ENCODE measurements around the gene PLS3.
A peak's percentile ranks its signal among the peaks of the same experiment; 100 is the strongest.
"Not testable (repeated sequence)": the region's sequence is repeated elsewhere in the genome, so short reads cannot be mapped to it uniquely, and the experiment has no call there.

The PLS3 gene

DNA sequence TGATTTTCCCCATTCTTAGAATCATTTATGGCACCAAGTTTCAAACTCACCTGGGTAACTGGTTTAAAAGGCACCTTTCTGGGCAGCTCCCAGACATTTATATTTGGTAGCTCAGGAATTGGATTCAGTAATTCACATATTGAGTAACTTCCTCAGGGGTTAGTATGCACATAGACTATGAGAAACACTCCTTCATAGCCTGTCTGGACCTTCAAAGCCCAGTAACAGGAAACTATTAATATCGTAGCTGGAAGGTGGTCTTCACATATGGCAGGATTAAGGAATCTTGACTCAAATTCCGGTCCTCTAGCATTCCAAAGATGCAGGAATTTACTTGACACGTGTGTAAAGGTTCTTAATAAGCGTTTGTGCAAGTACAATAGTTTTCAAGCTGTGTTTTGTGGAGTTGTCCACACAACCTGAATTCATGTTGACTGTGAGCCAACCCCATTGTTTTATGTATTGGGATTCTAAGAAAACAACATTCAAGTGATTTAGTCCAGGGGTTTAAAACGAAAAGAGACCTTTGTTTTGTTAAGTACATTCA lies 78.4 kb downstream of the PLS3 start:
- no peaks in the 10 kb centered on the region for H4K20me1 ChIP-seq (ENCODE audit: insufficient read depth)
- H3K27me3 ChIP-seq (ENCODE audit: insufficient read depth, low read depth), result no peaks in the 10 kb centered on the region
- peaks cover 10% of the 10 kb centered on the region for H3K4me1 ChIP-seq (ENCODE audit: low read depth, poor library complexity, severe bottlenecking)
- H3K79me2 ChIP-seq (ENCODE audit: insufficient read depth, low read depth), result no peaks in the 10 kb centered on the region
- H3K9ac ChIP-seq, result no peak overlapping the region
- no peak overlapping the region for H3K27ac ChIP-seq
- TF ChIP-seq, protein P1, sequence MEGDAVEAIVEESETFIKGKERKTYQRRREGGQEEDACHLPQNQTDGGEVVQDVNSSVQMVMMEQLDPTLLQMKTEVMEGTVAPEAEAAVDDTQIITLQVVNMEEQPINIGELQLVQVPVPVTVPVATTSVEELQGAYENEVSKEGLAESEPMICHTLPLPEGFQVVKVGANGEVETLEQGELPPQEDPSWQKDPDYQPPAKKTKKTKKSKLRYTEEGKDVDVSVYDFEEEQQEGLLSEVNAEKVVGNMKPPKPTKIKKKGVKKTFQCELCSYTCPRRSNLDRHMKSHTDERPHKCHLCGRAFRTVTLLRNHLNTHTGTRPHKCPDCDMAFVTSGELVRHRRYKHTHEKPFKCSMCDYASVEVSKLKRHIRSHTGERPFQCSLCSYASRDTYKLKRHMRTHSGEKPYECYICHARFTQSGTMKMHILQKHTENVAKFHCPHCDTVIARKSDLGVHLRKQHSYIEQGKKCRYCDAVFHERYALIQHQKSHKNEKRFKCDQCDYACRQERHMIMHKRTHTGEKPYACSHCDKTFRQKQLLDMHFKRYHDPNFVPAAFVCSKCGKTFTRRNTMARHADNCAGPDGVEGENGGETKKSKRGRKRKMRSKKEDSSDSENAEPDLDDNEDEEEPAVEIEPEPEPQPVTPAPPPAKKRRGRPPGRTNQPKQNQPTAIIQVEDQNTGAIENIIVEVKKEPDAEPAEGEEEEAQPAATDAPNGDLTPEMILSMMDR (conservative IDR thresholded peaks at IDR 0.05; ENCODE audit: low read depth, low read length), result no peak
- no peak overlapping the region for H2AFZ ChIP-seq (ENCODE audit: low read depth)
- no peak overlapping the region for H3K4me2 ChIP-seq
- H3K4me3 ChIP-seq (IDR thresholded peaks at IDR 0.05; ENCODE audit: insufficient read depth, low read depth, low read length), result no peak overlapping the region
- no peaks in the 10 kb centered on the region for H3K36me3 ChIP-seq (ENCODE audit: insufficient read depth)

DNA sequence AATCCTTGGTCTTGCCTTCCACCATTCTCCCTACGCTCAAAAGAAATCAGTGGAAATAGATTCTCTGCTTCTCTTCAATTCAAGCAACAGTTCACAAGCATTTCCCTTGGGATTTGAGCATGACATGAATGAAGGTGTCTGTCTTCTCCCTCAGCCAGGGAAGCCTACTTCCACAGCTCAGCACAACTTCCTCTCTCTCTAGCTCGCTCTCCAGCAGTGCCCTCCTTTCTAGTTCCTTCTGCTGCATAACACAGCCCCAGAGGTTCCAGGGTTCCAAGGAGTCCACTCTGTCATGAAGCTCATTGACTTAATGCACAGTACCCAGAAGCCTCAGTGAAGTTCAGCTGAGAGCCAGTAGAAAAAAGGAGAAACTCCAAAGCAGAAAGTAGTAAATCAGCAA lies 81.3 kb downstream of the PLS3 start:
- no peak overlapping the region for H3K27ac ChIP-seq

DNA sequence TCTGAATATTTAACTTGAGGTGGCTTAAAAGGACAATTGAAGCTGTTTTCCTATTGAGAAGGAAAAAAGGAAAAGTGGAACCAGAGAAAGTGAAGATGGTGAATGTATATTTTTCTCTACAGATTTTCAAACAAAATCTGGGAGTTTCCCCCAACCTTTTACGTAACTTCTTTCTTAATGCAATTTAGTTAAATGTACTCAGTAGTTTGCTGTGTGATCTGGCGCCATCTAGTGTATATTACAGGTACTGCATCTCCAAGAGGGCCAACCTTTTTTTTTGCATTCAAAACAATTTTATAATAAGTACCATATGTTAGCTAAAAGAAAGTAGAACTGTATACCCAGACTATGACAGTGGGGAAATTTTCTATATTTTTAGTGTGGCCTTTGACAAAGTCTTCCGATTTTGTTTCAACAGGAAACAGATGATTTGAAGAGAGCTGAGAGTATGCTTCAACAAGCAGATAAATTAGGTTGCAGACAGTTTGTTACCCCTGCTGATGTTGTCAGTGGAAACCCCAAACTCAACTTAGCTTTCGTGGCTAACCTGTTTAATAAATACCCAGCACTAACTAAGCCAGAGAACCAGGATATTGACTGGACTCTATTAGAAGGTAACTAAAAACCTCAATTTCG lies 82.0 kb downstream of the PLS3 start:
- TF ChIP-seq, protein P1 (conservative IDR thresholded peaks at IDR 0.05; ENCODE audit: low read depth, low read length), result peak; percentile 88
- Histone ChIP-seq H3K4me1 (ENCODE audit: low read depth, poor library complexity, severe bottlenecking) (peaks cover 10% of the 10 kb centered on the region), H3K9ac (no peak overlapping the region), H3K27me3 (ENCODE audit: insufficient read depth, low read depth) (no peaks in the 10 kb centered on the region), H3K79me2 (ENCODE audit: insufficient read depth, low read depth) (no peaks in the 10 kb centered on the region), H4K20me1 (ENCODE audit: insufficient read depth) (no peaks in the 10 kb centered on the region), H2AFZ (ENCODE audit: low read depth) (no peak overlapping the region), H3K4me3 (IDR thresholded peaks at IDR 0.05; ENCODE audit: insufficient read depth, low read depth, low read length) (no peak overlapping the region), H3K4me2 (no peak overlapping the region), H3K36me3 (ENCODE audit: insufficient read depth) (no peaks in the 10 kb centered on the region), H3K27ac (no peak overlapping the region)

More for the DNA sequence above, 81.3 kb downstream of the PLS3 start:
- Histone ChIP-seq H3K4me3 (IDR thresholded peaks at IDR 0.05; ENCODE audit: insufficient read depth, low read depth, low read length) (no peak overlapping the region), H3K79me2 (ENCODE audit: insufficient read depth, low read depth) (no peaks in the 10 kb centered on the region), H2AFZ (ENCODE audit: low read depth) (no peak overlapping the region), H3K36me3 (ENCODE audit: insufficient read depth) (no peaks in the 10 kb centered on the region), H4K20me1 (ENCODE audit: insufficient read depth) (no peaks in the 10 kb centered on the region), H3K9ac (no peak overlapping the region), H3K4me1 (ENCODE audit: low read depth, poor library complexity, severe bottlenecking) (peaks cover 10% of the 10 kb centered on the region), H3K4me2 (no peak overlapping the region), H3K27me3 (ENCODE audit: insufficient read depth, low read depth) (no peaks in the 10 kb centered on the region)
- TF ChIP-seq, protein P1 (conservative IDR thresholded peaks at IDR 0.05; ENCODE audit: low read depth, low read length), result no peak

DNA sequence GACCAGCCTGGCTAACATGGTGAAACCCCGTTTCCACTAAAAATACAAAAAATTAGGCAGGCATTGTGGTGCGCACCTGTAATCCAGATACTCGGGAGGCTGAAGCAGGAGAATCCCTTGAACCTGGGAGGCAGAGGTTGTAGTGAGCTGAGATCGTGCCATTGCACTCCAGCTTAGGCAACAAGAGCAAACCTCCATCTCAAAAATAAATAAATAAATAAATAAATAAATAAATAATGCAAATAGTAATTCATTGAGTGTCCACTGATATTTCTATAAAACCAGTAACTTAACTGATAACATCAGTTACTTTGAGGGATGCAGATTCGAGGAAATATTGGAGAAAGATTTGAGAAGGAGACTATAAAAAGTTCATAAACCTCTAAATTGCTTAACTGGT lies 83.4 kb downstream of the PLS3 start:
- H3K4me3 ChIP-seq (IDR thresholded peaks at IDR 0.05; ENCODE audit: insufficient read depth, low read depth, low read length); H3K36me3 ChIP-seq (ENCODE audit: insufficient read depth); H3K27me3 ChIP-seq (ENCODE audit: insufficient read depth, low read depth): not testable (repeated sequence)

DNA sequence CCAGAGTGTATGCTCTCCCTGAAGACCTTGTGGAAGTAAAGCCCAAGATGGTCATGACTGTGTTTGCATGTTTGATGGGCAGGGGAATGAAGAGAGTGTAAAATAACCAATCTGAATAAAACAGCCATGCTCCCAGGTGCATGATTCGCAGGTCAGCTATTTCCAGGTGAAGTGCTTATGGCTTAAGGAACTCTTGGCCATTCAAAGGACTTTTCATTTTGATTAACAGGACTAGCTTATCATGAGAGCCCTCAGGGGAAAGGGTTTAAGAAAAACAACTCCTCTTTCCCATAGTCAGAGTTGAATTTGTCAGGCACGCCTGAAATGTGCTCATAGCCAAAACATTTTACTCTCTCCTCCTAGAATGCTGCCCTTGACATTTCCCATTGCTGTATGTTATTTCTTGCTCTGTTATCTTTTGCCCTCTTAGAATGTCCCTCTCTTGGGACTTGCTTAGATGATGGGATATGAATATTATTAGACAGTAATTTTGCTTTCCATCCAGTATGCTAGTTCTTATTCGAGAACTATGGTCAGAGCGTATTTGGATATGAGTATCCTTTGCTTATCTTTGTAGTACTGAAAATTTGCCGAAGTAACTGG lies 88.6 kb downstream of the PLS3 start:
- TF ChIP-seq, protein P1 (conservative IDR thresholded peaks at IDR 0.05; ENCODE audit: low read depth, low read length), result no peak
- no peaks in the 10 kb centered on the region for H3K79me2 ChIP-seq (ENCODE audit: insufficient read depth, low read depth)
- H3K4me2 ChIP-seq, result no peak overlapping the region
- no peaks in the 10 kb centered on the region for H3K27me3 ChIP-seq (ENCODE audit: insufficient read depth, low read depth)
- no peak overlapping the region for H2AFZ ChIP-seq (ENCODE audit: low read depth)
- H3K27ac ChIP-seq, result no peak overlapping the region
- H3K36me3 ChIP-seq (ENCODE audit: insufficient read depth), result no peaks in the 10 kb centered on the region
- H3K9ac ChIP-seq, result no peak overlapping the region
- H4K20me1 ChIP-seq (ENCODE audit: insufficient read depth), result no peaks in the 10 kb centered on the region
- no peak overlapping the region for H3K4me3 ChIP-seq (IDR thresholded peaks at IDR 0.05; ENCODE audit: insufficient read depth, low read depth, low read length)
- peaks cover 6% of the 10 kb centered on the region for H3K4me1 ChIP-seq (ENCODE audit: low read depth, poor library complexity, severe bottlenecking)

More for the DNA sequence above, 83.4 kb downstream of the PLS3 start:
- not testable (repeated sequence) for H2AFZ ChIP-seq (ENCODE audit: low read depth); H4K20me1 ChIP-seq (ENCODE audit: insufficient read depth); H3K27ac ChIP-seq; H3K4me1 ChIP-seq (ENCODE audit: low read depth, poor library complexity, severe bottlenecking); H3K79me2 ChIP-seq (ENCODE audit: insufficient read depth, low read depth); H3K4me2 ChIP-seq; H3K9ac ChIP-seq
